RWPE2 (cell line): ENCODE measurements around the gene RTN4RL1.
A peak's percentile ranks its signal among the peaks of the same experiment; 100 is the strongest.

Experiments used
- ATAC-seq: fragments of 200-7000 bp; cut with Tn5 transposase; 3 replicates; pipeline ENCODE4 v1.9.1; 2021; ENCODE audit warnings: low read depth
- DNase-seq: peaks from one replicate; pipeline ENCODE4 v3.0.0-alpha.2; 2020; ENCODE audit warnings: low spot score
- H3K27ac ChIP-seq: fragments of 450-650 bp; 2 replicates; pipeline ENCODE4 v1.5.1; 2017; ENCODE audit warnings: mild to moderate bottlenecking; ENCODE audit not compliant: poor library complexity, severe bottlenecking
- H3K27me3 ChIP-seq: fragments of 250-450 bp; sonication (Bioruptor Pico); 2 replicates; pipeline ENCODE4 v1.5.1; 2021; ENCODE audit warnings: mild to moderate bottlenecking, moderate library complexity; ENCODE audit not compliant: insufficient read depth, poor library complexity, severe bottlenecking
- H3K36me3 ChIP-seq: fragments of 250-450 bp; sonication (Bioruptor Pico); 2 replicates; pipeline ENCODE4 v1.5.1; 2020; ENCODE audit warnings: low read depth, mild to moderate bottlenecking, moderate library complexity
- H3K4me1 ChIP-seq: fragments of 250-450 bp; sonication (Bioruptor Pico); 2 replicates; pipeline ENCODE4 v1.5.1; 2021; ENCODE audit warnings: mild to moderate bottlenecking, moderate library complexity; ENCODE audit not compliant: insufficient read depth, poor library complexity, severe bottlenecking
- H3K4me3 ChIP-seq: fragments of 250-450 bp; sonication (Bioruptor Pico); 2 replicates; pipeline ENCODE4 v1.5.1; 2021; ENCODE audit warnings: mild to moderate bottlenecking, moderate library complexity; ENCODE audit not compliant: severe bottlenecking
- H3K9me3 ChIP-seq: fragments of 250-450 bp; sonication (Bioruptor Pico); 2 replicates; pipeline ENCODE4 v1.5.1; 2021; ENCODE audit warnings: mild to moderate bottlenecking, moderate library complexity; ENCODE audit not compliant: severe bottlenecking
- TF ChIP-seq, protein P1 (sequence below): fragments of 450-650 bp; IDR thresholded peaks from one replicate; pipeline ENCODE4 v1.5.1; 2017; ENCODE audit warnings: mild to moderate bottlenecking, moderate library complexity; ENCODE audit not compliant: poor library complexity, severe bottlenecking

The RTN4RL1 gene

DNA sequence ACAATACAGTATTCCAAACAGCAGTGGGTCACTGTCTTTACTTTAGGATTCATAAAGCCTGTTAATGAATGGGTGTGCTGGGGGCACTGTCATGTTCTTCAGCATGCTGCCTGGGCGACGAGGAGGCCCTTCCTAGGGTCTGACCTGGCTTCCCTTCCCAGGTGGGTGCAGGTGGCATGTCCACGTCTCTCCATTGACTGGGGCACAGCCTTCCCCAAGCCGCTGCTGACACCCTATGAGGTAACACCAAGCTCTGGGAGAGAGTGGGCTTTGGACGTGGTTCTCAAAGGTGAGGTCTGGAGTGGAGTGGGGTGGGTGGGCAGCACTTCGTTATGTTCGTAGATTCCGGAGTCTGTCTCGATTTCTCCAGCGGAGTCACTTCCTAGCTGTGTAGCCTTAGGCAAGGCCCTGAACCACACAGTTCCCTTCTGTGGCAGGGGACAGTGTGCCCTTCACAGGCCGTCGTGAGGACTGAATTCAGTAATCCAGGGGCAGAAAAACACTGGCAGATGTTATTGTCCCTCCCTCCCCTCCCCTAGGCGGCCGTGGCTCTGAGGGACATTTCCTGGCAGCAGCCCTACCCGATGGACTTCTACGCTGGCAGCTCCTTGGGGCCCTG, 15.9 kb upstream of the RTN4RL1 start:
- H3K4me3 ChIP-seq, result peak overlapping the region; percentile 55
- TF ChIP-seq, protein P1, sequence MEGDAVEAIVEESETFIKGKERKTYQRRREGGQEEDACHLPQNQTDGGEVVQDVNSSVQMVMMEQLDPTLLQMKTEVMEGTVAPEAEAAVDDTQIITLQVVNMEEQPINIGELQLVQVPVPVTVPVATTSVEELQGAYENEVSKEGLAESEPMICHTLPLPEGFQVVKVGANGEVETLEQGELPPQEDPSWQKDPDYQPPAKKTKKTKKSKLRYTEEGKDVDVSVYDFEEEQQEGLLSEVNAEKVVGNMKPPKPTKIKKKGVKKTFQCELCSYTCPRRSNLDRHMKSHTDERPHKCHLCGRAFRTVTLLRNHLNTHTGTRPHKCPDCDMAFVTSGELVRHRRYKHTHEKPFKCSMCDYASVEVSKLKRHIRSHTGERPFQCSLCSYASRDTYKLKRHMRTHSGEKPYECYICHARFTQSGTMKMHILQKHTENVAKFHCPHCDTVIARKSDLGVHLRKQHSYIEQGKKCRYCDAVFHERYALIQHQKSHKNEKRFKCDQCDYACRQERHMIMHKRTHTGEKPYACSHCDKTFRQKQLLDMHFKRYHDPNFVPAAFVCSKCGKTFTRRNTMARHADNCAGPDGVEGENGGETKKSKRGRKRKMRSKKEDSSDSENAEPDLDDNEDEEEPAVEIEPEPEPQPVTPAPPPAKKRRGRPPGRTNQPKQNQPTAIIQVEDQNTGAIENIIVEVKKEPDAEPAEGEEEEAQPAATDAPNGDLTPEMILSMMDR, result no peak
- H3K36me3 ChIP-seq, result peaks cover 16% of the 10 kb centered on the region

DNA sequence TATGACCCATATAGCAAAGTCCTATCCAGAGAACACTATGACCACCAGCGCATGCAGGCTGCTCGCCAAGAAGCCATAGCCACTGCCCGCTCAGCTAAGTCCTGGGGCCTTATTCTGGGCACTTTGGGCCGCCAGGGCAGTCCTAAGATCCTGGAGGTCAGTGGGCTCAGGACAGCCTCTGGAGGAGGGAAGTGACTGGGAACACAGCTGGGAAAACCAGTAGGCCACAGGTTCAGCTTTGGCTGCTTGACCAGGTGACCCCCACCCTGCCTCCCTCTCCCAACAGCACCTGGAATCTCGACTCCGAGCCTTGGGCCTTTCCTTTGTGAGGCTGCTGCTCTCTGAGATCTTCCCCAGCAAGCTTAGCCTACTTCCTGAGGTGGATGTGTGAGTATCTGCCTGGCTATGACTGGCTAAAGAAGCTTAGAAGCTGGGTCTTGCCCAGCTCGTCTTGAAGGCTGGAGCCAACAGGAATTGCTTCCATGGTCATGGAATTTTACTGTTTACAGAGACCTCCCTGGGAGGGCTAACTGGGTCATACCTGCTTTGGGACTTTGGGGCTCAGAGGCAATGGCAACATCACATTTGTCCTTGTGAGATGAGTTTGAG, 15.2 kb upstream of the RTN4RL1 start:
- ATAC-seq, result no peak
- DNase-seq, result no peak
- Histone ChIP-seq H3K27ac (no peak overlapping the region), H3K4me3 (no peak overlapping the region), H3K9me3 (no peaks in the 10 kb centered on the region), H3K36me3 (peaks cover 16% of the 10 kb centered on the region), H3K27me3 (no peaks in the 10 kb centered on the region), H3K4me1 (peaks cover 11% of the 10 kb centered on the region)
- TF ChIP-seq, protein P1, result no peak

More for the DNA sequence above, 15.9 kb upstream of the RTN4RL1 start:
- ATAC-seq (no peak), DNase-seq (no peak)
- Histone ChIP-seq H3K9me3 (no peaks in the 10 kb centered on the region), H3K27me3 (no peaks in the 10 kb centered on the region), H3K4me1 (peaks cover 11% of the 10 kb centered on the region), H3K27ac (peak overlapping the region; percentile 68)

DNA sequence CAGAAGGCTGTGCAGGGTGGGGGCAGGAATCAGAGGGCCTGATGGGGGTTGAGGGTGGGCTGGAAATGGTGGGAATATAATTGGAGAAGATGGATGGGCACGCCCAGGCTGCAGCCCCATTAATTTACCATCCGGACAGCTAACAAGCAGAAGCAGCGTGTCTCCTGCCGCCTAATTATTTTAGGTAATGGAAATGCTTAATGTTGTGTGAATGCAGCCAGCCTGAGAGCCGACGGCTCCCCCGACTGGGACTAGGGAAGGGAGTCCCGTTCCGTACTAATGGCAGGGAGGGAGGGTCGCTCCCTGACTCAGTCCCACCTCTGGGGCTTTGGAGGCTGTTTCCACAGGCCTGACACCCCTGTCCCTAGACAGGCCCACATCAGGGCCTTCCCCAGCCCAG, 12.0 kb upstream of the RTN4RL1 start:
- ATAC-seq (no peak), DNase-seq (no peak)
- TF ChIP-seq, protein P1, result no peak
- no peaks in the 10 kb centered on the region for H3K4me1 ChIP-seq
- H3K9me3 ChIP-seq, result no peaks in the 10 kb centered on the region
- H3K27ac ChIP-seq, result no peak overlapping the region
- H3K27me3 ChIP-seq, result no peaks in the 10 kb centered on the region
- 0 out of 2 replicates have a peak, but pooled peaks cover 4% of the 10 kb centered on the region for H3K36me3 ChIP-seq
- no peak overlapping the region for H3K4me3 ChIP-seq

DNA sequence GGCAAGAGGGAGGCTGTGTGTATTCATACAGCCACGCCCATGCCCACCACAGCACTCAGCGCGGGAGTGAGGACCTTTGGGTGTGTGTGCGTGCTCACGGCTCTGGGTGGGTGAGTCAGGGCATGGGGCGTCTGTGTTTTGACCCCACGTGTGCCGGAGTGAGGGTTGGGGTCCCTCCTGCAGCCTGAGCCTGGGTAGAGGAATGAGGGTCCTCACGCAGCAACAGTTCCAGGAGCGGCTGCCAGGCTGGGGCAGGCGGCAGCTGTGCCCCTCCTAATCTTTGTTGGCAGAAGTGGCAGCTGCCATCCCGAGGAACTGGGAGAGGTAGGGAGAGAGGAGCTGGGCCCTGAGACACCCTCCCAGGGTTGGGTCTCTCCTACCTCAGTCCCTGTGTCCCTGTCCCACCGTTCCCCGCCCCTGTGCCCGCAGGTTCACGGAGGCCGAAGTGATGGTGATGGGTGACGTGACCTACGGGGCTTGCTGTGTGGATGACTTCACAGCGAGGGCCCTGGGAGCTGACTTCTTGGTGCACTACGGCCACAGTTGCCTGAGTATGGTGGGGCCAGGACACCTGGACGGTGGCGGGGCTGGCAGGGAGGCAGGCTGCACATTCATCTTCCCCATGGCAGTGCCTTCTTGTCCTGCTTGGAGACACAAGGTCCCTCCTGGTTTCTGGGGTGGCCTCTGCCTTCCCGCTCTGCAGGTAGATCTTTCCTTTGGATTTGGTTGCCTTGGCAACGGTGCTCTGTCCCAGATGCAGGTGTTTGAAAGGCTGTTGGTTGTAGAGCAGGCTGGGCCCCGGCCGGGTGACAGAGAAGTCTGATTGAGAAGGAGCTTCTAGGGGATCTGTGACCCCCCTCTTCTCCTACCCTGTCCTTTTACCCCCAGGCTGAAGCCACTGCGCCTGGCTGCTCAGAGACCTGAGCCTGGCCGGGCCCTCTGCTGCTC, 10.7 kb upstream of the RTN4RL1 start:
- H3K4me3 ChIP-seq, result no peak overlapping the region
- H3K4me1 ChIP-seq, result peaks cover 3% of the 10 kb centered on the region
- H3K27ac ChIP-seq, result no peak overlapping the region
- H3K36me3 ChIP-seq, result 0 out of 2 replicates have a peak, but pooled peaks cover 4% of the 10 kb centered on the region
- no peak for ATAC-seq
- H3K27me3 ChIP-seq, result no peaks in the 10 kb centered on the region
- no peaks in the 10 kb centered on the region for H3K9me3 ChIP-seq
- TF ChIP-seq, protein P1, result no peak
- peak; percentile 61 for DNase-seq
